Common myeloid progenitor, CD34-positive (primary cell): ENCODE data around the gene KCNK2.
"Not testable (repeated sequence)": the region's sequence is repeated elsewhere in the genome, so short reads cannot be mapped to it uniquely, and the experiment has no call there.

Experiments
- CTCF ChIA-PET: fragments of 350-600 bp; sonication (Branson Sonifier 250); formaldehyde crosslinking; loops from one replicate; lab custom pipeline; 2021; ENCODE audit warnings: antibody characterized with exemption; lab: Charles Lee
- POLR2A ChIA-PET: fragments of 350-600 bp; sonication (Branson Sonifier 250); formaldehyde crosslinking; loops from one replicate; lab custom pipeline; 2021; ENCODE audit warnings: antibody characterized with exemption; lab: Charles Lee
- DNase-seq, 3 donors: peaks; one replicate each; pipeline versions ENCODE4 v3.0.0 to v3.0.0-alpha.2; 2013
- H3K27ac ChIP-seq, 2 experiments: 1 replicate in 1 of 2; 2 replicates in 1 of 2; pipeline ENCODE4 v1.7.0; 2013; ENCODE audit warnings: inconsistent platforms in 2 of 2, low read length in 2 of 2, mild to moderate bottlenecking in 2 of 2, low read depth in 1 of 2, moderate library complexity in 1 of 2; ENCODE audit not compliant: severe bottlenecking in 2 of 2, insufficient read depth in 1 of 2, poor library complexity in 1 of 2
- H3K27me3 ChIP-seq, 5 experiments: replicated peaks in 2 of 5; 1 replicate in 3 of 5; 2 replicates in 2 of 5; pipeline versions ENCODE4 v1.6.1 to v1.7.0; 2013; ENCODE audit warnings: low read length in 4 of 5, mild to moderate bottlenecking in 2 of 5, moderate library complexity in 2 of 5, inconsistent platforms in 1 of 5; ENCODE audit not compliant: insufficient read depth in 5 of 5, control insufficient read depth in 4 of 5
- H3K36me3 ChIP-seq, 4 experiments: 1 replicate in 2 of 4; 2 replicates in 2 of 4; pipeline versions ENCODE4 v1.6.1 to v1.7.0; 2013; ENCODE audit warnings: low read length in 3 of 4, control low read depth in 1 of 4, mild to moderate bottlenecking in 1 of 4; ENCODE audit not compliant: control insufficient read depth in 4 of 4, insufficient read depth in 4 of 4
- H3K4me1 ChIP-seq, 4 experiments: 1 replicate in 3 of 4; 2 replicates in 1 of 4; pipeline versions ENCODE4 v1.6.1 to v1.7.1; 2013; ENCODE audit warnings: low read length in 3 of 4, mild to moderate bottlenecking in 3 of 4, control low read depth in 1 of 4, inconsistent platforms in 1 of 4, moderate library complexity in 1 of 4; ENCODE audit not compliant: control insufficient read depth in 4 of 4, insufficient read depth in 4 of 4; ENCODE audit errors: control extremely low read depth in 1 of 4
- H3K4me3 ChIP-seq, 7 experiments: 1 replicate in 4 of 7; 2 replicates in 3 of 7; pipeline versions ENCODE4 v1.5.1 to v1.7.0; 2013; ENCODE audit warnings: mild to moderate bottlenecking in 7 of 7, low read length in 6 of 7, moderate library complexity in 6 of 7, inconsistent platforms in 2 of 7, low read depth in 2 of 7, control low read depth in 1 of 7; ENCODE audit not compliant: insufficient read depth in 4 of 7, control insufficient read depth in 1 of 7; ENCODE audit errors: extremely low read depth in 1 of 7
- H3K9me3 ChIP-seq, 5 experiments: 1 replicate in 4 of 5; 2 replicates in 1 of 5; pipeline versions ENCODE4 v1.6.1 to v1.7.1; 2013; ENCODE audit warnings: low read length in 4 of 5, mild to moderate bottlenecking in 2 of 5, inconsistent platforms in 1 of 5, low read depth in 1 of 5, moderate library complexity in 1 of 5; ENCODE audit not compliant: control insufficient read depth in 4 of 5, insufficient read depth in 2 of 5; ENCODE audit errors: control extremely low read depth in 1 of 5
- WGBS: methylation state at CpG from one replicate; pipeline ENCODE4 v1.1.5; 2013; ENCODE audit not compliant: insufficient coverage; 5-methylcytosine and 5-hydroxymethylcytosine counted together

The KCNK2 gene

GRCh38 chr1:215147024-215147423 is 64.5 kb downstream of the KCNK2 start:
- H3K9me3 ChIP-seq: no peaks in the 10 kb centered on the region
- POLR2A ChIA-PET: no interaction called here
- H3K27ac ChIP-seq: no peak overlapping the region
- peaks cover 0 to 5% (median 0%) of the 10 kb centered on the region in 4 experiments for H3K4me1 ChIP-seq
- no peaks in the 10 kb centered on the region for H3K27me3 ChIP-seq
- no peak for DNase-seq
- no peak overlapping the region for H3K4me3 ChIP-seq
- CTCF ChIA-PET: interaction anchor here (1.0 to 1.1 kb wide), 2 partner anchors 9 to 28 kb away, joined by 3 read pairs; no protein-coding TSS in a partner anchor
- H3K36me3 ChIP-seq: no peaks in the 10 kb centered on the region
- WGBS: no CpG with 5 or more reads among the region's 3 CpGs

- no peaks in the 10 kb centered on the region for H3K9me3 ChIP-seq
- DNase-seq: no peak
- CTCF ChIA-PET: no interaction called here
- no peaks in the 10 kb centered on the region for H3K36me3 ChIP-seq
- POLR2A ChIA-PET: no interaction called here
- no peak overlapping the region for H3K27ac ChIP-seq
- H3K4me1 ChIP-seq: no peaks in the 10 kb centered on the region
- no peaks in the 10 kb centered on the region for H3K27me3 ChIP-seq
- no peak overlapping the region for H3K4me3 ChIP-seq
- WGBS: 100% methylated on average over 1 of the region's 2 CpGs
Observed at GRCh38 chr1:215151841-215152549, 69.5 kb downstream of the KCNK2 start.

- ChIA-PET POLR2A (no interaction called here), CTCF (interaction anchor here (0.9 kb wide), 1 partner anchor 9 kb away, joined by 3 read pairs; no protein-coding TSS in a partner anchor)
- DNase-seq: no peak
- H3K4me1 ChIP-seq: no peaks in the 10 kb centered on the region
- WGBS: 100% methylated on average over 1 of the region's 1 CpG
- no peaks in the 10 kb centered on the region for H3K9me3 ChIP-seq
- H3K36me3 ChIP-seq: no peaks in the 10 kb centered on the region
- no peak overlapping the region for H3K27ac ChIP-seq
- H3K27me3 ChIP-seq: no peaks in the 10 kb centered on the region
- H3K4me3 ChIP-seq: no peak overlapping the region
Observed at GRCh38 chr1:215156232-215156631, 73.7 kb downstream of the KCNK2 start.

GRCh38 chr1:215160351-215160750 is 77.8 kb downstream of the KCNK2 start:
- ChIA-PET POLR2A (no interaction called here), CTCF (no interaction called here)
- H3K36me3 ChIP-seq: no peaks in the 10 kb centered on the region
- DNase-seq: no peak
- H3K4me1 ChIP-seq: no peaks in the 10 kb centered on the region
- peaks cover 0 to 4% (median 0%) of the 10 kb centered on the region in 5 experiments for H3K9me3 ChIP-seq
- H3K27ac ChIP-seq: no peak overlapping the region
- no peaks in the 10 kb centered on the region for H3K27me3 ChIP-seq
- 56% methylated on average over 1 of the region's 1 CpG for WGBS
- no peak overlapping the region for H3K4me3 ChIP-seq

GRCh38 chr1:215163144-215163543 is 80.6 kb downstream of the KCNK2 start:
- POLR2A ChIA-PET, CTCF ChIA-PET, H3K36me3 ChIP-seq, H3K27me3 ChIP-seq, H3K27ac ChIP-seq, H3K9me3 ChIP-seq, H3K4me3 ChIP-seq, DNase-seq, H3K4me1 ChIP-seq: not testable (repeated sequence)
- WGBS: 94% methylated on average over 2 of the region's 4 CpGs

- DNase-seq: no peak
- H3K9me3 ChIP-seq: peaks cover 0 to 4% (median 0%) of the 10 kb centered on the region in 5 experiments
- H3K4me3 ChIP-seq: no peak overlapping the region
- WGBS: no CpG with 5 or more reads among the region's 3 CpGs
- CTCF ChIA-PET: no interaction called here
- POLR2A ChIA-PET: no interaction called here
- H3K36me3 ChIP-seq: no peaks in the 10 kb centered on the region
- no peak overlapping the region for H3K27ac ChIP-seq
- H3K4me1 ChIP-seq: no peaks in the 10 kb centered on the region
- H3K27me3 ChIP-seq: no peaks in the 10 kb centered on the region
Observed at GRCh38 chr1:215166886-215167285, 84.3 kb downstream of the KCNK2 start.

- Histone ChIP-seq H3K4me1 (no peaks in the 10 kb centered on the region), H3K4me3 (no peak overlapping the region), H3K27ac (no peak overlapping the region), H3K27me3 (no peaks in the 10 kb centered on the region), H3K9me3 (peaks cover 0 to 6% (median 4%) of the 10 kb centered on the region in 5 experiments), H3K36me3 (no peaks in the 10 kb centered on the region)
- DNase-seq: no peak
- ChIA-PET POLR2A (no interaction called here), CTCF (no interaction called here)
- 80% methylated on average over 2 of the region's 3 CpGs for WGBS
Observed at GRCh38 chr1:215181518-215181917, 99.0 kb downstream of the KCNK2 start.
